Activated CD8-positive, alpha-beta memory T cell treated with anti-CD3 and anti-CD28 coated beads for 36 hours (primary cell): Measurements from ENCODE around the gene NFIB. TPM values are rescaled to one million over a fixed set of nuclear protein-coding genes. Genes with fewer than 3 reads are reported as not detected.

Source experiments
- CTCF ChIA-PET: fragments of 350-600 bp; sonication (Branson Sonifier 250); formaldehyde crosslinking; loops from one replicate; lab custom pipeline; 2021; ENCODE audit warnings: antibody characterized with exemption; lab: Charles Lee
- POLR2A ChIA-PET: fragments of 350-600 bp; sonication (Branson Sonifier 250); formaldehyde crosslinking; loops from one replicate; lab custom pipeline; 2021; ENCODE audit warnings: antibody characterized with exemption; lab: Charles Lee
- total RNA-seq, 2 experiments: library from RNA; stranded (reverse); gene quantifications; one replicate each; pipeline ENCODE4 v1.2.3, GENCODE V29; 2021

Gene NFIB
- total RNA-seq, 2 experiments from 2014 or later = not detected

GRCh38 chr9:14311171-14311949 lies 2.6 kb downstream of the NFIB start:
- ChIA-PET POLR2A (no interaction called here), CTCF (no interaction called here)

DNA sequence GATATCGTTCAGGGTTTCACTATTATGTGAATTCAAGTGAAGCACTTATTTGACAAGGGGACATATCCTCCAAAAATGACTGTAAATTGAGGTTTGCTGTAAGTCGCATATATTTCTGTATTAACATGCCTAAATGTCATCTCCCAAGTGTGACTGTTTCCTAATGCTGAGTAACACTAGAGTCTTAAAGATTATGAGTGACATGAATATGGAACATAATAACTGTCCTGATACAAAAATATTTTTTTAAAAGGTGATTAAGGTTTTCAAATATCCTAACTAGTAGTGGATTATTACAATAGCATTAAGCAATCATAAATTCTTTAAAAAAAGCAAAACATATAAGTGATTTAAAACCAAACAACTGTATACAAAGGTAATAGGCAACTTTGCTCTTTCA lies 3.6 kb downstream of the NFIB start:
- ChIA-PET CTCF (no interaction called here), POLR2A (no interaction called here)

GRCh38 chr9:14309403-14309802 lies 4.5 kb downstream of the NFIB start:
- ChIA-PET CTCF (no interaction called here), POLR2A (no interaction called here)

- POLR2A ChIA-PET = no interaction called here
- CTCF ChIA-PET = no interaction called here
Measured at GRCh38 chr9:14308853-14309145, 5.1 kb downstream of the NFIB start.

DNA sequence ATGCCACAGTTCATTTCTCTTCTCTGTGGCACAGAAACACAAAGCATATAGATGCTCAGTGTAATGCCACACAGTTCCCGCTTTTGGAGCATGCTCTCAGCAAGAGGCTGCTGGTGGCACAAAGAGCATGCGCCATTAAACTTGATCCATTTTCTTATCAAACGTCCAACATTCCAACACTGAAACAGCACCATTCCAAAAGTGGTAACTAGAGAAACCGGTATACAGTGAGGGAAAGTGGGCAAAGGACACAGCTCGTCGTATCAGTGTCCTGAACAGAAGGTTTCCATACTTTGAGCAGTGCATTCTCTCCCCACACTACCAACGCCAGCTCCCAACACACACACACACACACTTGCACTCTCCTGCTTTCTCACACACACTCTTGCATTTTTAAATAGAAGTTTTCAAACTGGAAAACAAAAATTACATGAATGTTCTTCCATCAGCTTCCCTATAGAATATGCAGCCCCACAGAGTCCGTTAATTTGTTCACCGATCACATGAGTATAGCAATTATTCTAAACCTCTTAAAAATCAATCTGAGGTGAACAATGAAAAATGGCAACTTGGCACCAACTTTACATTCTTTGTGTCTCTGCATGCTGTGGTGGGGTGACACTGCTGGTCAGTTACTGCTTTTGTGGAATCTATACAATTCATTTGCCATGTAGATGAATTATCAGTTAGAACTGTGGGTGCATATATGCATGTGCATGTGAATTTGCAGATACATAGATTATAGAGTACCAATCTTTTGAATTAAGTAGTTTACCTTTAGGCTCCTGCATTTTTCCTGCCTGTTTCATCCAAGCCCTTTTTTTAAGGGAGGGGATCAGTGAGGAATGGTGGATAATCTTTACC lies 5.7 kb downstream of the NFIB start:
- POLR2A ChIA-PET = no interaction called here
- CTCF ChIA-PET = no interaction called here

DNA sequence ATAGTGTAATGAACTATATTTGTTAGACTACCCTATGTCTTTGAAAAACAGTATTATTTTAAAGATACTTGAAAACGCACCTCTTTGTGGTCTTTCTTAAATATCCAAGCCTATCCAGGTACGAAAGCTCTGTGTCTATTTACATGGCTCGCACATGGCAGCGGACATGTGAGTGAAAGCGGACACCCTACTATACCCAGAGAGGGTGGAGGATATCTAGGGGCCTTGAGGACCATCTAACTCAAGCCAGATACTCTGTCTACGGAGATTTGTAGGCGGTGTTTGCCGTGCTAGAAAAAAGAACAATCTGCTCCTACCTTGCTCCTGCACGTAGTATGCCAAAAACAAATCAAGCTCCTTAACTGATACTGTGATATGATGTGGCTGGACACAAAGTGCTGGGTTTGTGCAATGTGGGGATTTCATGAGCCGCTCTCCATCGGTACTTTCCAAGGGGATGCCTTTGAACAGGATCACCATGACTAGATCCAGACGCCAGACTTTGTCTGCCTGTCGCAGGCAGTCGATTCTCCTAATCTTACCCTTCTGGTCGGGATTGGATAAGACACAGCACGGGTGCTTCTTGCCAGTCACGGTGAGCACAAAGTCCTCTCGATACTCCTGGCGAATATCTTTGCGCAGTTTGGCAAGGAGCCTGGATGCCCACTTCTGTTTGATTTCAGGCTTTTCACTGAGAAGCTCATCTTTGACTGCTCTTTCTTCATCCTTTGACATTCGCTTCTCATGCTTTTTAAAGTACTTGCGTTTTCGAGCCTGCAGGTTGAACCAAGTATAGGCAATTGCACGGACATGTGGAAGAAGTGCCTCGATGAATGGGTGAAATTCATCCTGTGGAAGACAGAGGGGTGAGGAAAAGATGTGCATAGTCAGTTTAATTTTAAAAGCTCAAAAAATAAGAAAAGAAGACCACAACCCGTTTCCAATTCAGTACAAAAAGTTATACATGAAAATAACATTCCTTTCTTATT lies 7.0 kb downstream of the NFIB start:
- ChIA-PET CTCF (no interaction called here), POLR2A (no interaction called here)

DNA sequence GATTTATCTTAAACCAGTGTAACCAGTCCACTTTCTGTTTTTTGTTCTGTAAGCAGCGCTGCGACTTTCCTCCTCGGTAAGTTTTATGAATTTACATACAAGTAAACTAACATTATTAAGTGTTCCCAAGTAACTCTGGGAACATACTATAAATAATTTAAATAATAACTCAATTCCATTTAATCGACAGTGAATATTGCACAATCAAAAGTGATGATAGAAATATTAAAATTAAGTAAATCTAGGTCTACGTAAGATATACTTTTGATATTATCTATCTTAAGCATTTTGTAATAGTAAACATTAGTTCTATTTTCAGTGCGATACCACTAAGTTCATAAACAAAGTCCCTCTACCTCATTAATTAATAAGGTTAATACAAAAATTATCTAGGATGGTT lies 7.8 kb downstream of the NFIB start:
- ChIA-PET POLR2A (no interaction called here), CTCF (no interaction called here)

DNA sequence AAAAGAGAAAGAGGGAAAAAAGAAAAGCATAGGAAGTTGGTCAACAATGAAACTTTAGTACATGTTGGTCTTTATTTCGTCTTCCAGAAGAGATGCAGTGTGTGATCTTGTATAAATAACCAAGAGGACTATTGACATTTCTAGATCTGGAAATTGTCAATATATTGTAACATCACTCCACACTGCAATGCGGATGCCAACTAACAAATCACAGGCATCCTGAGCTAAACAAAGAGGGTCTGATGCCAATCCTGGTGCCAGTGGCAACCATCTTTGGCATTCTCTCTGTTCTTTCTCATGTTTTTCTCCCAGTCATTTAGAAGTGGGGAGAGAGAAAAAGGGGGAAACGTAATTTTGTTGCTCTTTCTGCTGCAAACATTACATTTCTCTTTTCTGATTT lies 9.7 kb downstream of the NFIB start:
- ChIA-PET POLR2A (no interaction called here), CTCF (no interaction called here)

DNA sequence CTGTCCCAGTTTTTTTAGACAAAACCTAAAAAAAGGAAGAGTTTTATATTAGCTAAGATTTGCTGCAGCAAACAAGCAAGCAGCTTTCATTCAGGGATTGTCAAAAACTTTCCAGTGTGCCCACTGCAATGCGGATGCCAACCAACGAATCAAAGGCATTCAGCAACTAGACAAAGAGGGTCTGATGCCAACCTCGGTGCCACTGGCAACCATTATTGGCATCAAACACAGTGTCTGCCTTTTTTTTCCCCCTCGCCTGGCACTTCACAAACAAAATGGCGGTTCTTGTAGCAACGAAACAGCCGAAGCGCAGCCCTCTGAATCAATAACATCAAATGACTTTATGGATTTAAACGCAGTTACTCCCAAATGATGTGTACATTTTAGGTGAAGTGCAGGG lies 10.4 kb downstream of the NFIB start:
- CTCF ChIA-PET = no interaction called here

GRCh38 chr9:14303100-14303499 lies 10.8 kb downstream of the NFIB start:
- CTCF ChIA-PET = no interaction called here

More for the DNA sequence above, 10.4 kb downstream of the NFIB start:
- POLR2A ChIA-PET = no interaction called here

GRCh38 chr9:14302405-14302804 lies 11.5 kb downstream of the NFIB start:
- ChIA-PET CTCF (no interaction called here), POLR2A (no interaction called here)

More at GRCh38 chr9:14303100-14303499, 10.8 kb downstream of the NFIB start:
- POLR2A ChIA-PET = no interaction called here

GRCh38 chr9:14301583-14302021 lies 12.3 kb downstream of the NFIB start:
- CTCF ChIA-PET = no interaction called here
- POLR2A ChIA-PET = no interaction called here

DNA sequence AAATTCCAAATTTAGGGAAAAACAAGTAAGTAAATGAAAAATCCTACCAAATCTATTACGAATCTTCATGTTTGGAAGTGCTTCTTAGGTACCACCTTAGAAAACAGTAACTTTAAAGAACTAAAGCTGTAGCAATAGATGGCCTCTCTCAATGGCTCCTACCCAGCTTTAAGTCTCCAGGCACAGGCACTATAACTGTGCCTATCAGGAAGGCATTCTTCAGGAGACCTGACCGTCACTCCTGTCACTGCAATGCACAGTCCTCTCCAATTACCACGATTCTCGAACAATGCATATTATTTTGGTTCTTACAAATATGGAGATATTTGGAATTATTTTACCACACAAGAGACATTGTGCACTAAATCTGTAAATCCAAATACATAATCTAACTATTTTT lies 12.9 kb downstream of the NFIB start:
- ChIA-PET CTCF (no interaction called here), POLR2A (no interaction called here)

DNA sequence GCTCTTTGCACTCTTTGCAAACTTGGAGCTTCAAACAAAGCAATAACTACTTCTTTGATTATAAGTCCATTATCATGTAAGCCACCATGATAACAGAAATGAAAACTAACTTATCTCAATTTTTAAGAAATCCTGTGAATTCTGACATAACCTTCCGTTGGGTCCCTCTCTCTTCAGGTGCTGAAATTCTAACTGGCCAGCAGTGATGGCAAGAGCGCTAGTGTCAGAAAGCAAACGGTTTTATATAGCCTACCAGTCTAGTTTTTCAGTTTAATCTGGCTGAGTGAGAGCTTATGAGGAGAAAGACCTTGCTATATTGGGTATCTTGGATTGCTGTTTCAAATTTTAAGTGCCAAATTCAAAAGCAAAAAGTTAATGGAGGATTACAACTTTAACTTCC lies 13.4 kb downstream of the NFIB start:
- CTCF ChIA-PET = interaction anchor here (0.6 kb wide), 1 partner anchor 1410 kb away, joined by 4 read pairs; no protein-coding TSS in a partner anchor
- POLR2A ChIA-PET = no interaction called here

GRCh38 chr9:14300040-14300439 lies 13.9 kb downstream of the NFIB start:
- ChIA-PET CTCF (interaction anchor here (0.6 kb wide), 1 partner anchor 1409 kb away, joined by 4 read pairs; no protein-coding TSS in a partner anchor), POLR2A (no interaction called here)

DNA sequence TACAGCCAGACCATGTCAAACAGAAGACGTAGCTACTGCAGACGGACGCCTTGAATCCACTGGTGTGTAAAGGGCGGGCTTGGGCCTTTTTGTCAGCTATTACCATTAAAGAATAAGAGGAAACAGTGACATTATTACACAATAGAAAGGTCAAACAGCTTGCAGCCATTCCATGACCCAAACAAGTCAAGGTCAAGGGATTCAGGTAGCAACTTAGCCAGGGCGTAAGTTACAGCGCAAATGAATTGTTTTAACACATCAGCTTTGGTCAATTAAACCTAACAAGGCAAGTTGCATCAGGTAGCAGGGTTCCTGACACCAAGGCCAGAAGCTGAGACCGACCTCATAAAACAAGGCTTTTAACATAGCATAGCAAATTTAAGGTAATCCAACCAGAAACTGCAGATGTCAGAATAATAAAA lies 15.3 kb downstream of the NFIB start:
- POLR2A ChIA-PET = no interaction called here
- CTCF ChIA-PET = no interaction called here

DNA sequence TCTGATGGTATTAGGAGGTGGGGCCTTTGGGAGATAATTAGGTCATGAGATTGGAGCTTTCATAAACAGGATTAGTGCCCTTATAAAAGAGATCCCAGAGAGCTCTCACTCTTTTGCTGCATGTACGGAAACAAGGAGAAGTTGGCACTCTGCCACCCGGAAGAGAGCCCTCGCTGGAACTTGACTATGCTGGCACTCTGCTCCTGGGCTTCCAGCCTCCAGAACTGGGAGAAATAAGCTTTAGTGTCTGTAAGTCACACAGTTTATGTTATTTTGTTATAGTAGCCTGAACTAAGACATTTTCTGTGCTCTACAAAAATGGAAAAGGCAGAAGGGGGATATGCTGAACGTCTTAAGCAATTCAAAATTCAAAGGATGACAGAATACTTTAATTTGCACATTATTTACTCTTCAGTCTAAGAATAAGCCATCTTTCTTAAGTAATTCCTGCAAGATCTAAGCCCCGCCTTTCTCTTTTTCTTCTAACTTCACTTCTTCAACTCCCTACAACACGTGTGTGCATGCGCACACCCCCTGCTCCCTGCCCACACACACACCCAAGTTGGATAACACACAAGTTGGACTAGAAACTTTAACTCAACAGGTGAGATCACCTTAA lies 17.3 kb downstream of the NFIB start:
- CTCF ChIA-PET = no interaction called here

GRCh38 chr9:14294659-14295058 lies 19.3 kb downstream of the NFIB start:
- CTCF ChIA-PET = no interaction called here
- POLR2A ChIA-PET = no interaction called here

More for the DNA sequence above, 17.3 kb downstream of the NFIB start:
- POLR2A ChIA-PET = no interaction called here

DNA sequence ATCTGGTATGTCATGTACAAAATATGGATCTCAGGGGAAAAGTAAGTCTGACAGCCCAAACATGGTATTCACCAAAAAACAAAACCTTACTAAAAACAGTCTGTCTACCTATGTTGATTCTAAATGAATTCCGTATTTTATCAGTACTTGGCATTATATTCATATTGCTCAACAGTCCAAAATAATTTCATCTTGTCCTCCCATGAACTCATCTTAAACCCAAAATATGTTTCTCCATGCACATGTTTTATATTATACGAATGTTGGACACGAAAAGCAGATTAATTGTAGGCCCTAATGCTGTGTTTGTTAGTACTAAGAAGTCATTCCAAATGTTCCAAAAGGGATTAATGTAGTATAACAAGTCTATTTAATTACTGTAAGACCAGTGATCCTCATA lies 20.1 kb downstream of the NFIB start:
- POLR2A ChIA-PET = no interaction called here
- CTCF ChIA-PET = no interaction called here
